A549 (cell line): ENCODE data around the gene SLC25A40.
"Not testable (repeated sequence)": the region's sequence is repeated elsewhere in the genome, so short reads cannot be mapped to it uniquely, and the experiment has no call there.

Experiments used
- CEBPB ChIP-seq, 2 experiments: fragments of >200 bp in 1 of 2; sonication (Bioruptor Twin) in 1 of 2; formaldehyde crosslinking in 1 of 2; IDR thresholded peaks; 2 replicates each; pipeline ENCODE4 v1.6.1; 2012 to 2016
- CTCF ChIP-seq: fragments of >200 bp; sonication (Bioruptor Twin); formaldehyde crosslinking; IDR thresholded peaks from 3 replicates; pipeline ENCODE4 v1.5.1; 2016
- EP300 ChIP-seq, 2 experiments: fragments of >200 bp; sonication (Bioruptor Twin); formaldehyde crosslinking; IDR thresholded peaks; 2 replicates in 1 of 2; 3 replicates in 1 of 2; pipeline ENCODE4 v1.6.1; 2016 to 2017
- KDM1A ChIP-seq: fragments of 200-600 bp; sonication (generic); IDR thresholded peaks from 2 replicates; pipeline ENCODE4 v1.6.1; 2016; ENCODE audit warnings: low read depth, mild to moderate bottlenecking
- POLR2A ChIP-seq: IDR thresholded peaks from 2 replicates; pipeline ENCODE4 v1.6.1; 2012; ENCODE audit warnings: mild to moderate bottlenecking, low read length
- REST ChIP-seq: fragments of 200-600 bp; sonication (generic); IDR thresholded peaks from 2 replicates; pipeline ENCODE4 v1.6.1; 2016; ENCODE audit warnings: antibody characterized with exemption, mild to moderate bottlenecking, moderate library complexity
- TP53 ChIP-seq: fragments of 250-450 bp; sonication (Bioruptor Pico); IDR thresholded peaks from 2 replicates; pipeline ENCODE4 v1.5.0; 2021; ENCODE audit warnings: mild to moderate bottlenecking, moderate library complexity

- TF ChIP-seq CTCF; CEBPB (IDR thresholded peaks at IDR 0.05); REST; TP53 (CRISPR knock-in tag); EP300 (IDR thresholded peaks at IDR 0.05); POLR2A; KDM1A: not testable (repeated sequence)
Observed at GRCh38 chr7:87828383-87828782, 47.8 kb downstream of the SLC25A40 start.
